Skin epidermis (tissue), 12 donors: ENCODE measurements around the gene TBC1D2B.
A peak's percentile ranks its signal among the peaks of the same experiment; 100 is the strongest.
"Not testable (repeated sequence)": the region's sequence is repeated elsewhere in the genome, so short reads cannot be mapped to it uniquely, and the experiment has no call there.

Source experiments
- H3K27ac ChIP-seq, 21 experiments: fragments of 200-600 bp; sonication (generic) in 11 of 21; one replicate each; pipeline ENCODE4 v1.5.0; 2020; ENCODE audit warnings: mild to moderate bottlenecking in 3 of 21, inconsistent platforms in 2 of 21, moderate library complexity in 2 of 21
- H3K4me3 ChIP-seq, 7 experiments: fragments of 200-600 bp; sonication (generic) in 2 of 7; one replicate each; pipeline ENCODE4 v1.5.0; 2020; ENCODE audit warnings: inconsistent platforms in 2 of 7, mild to moderate bottlenecking in 2 of 7, moderate library complexity in 1 of 7

The TBC1D2B gene

GRCh38 chr15:77974098-77974414 is 103.5 kb downstream of the TBC1D2B start:
- Histone ChIP-seq H3K27ac (peak overlapping the region in 1 of 21 experiments; percentile 50), H3K4me3 (no peak overlapping the region)

GRCh38 chr15:77973273-77974097 is 104.0 kb downstream of the TBC1D2B start:
- H3K4me3 ChIP-seq = not testable (repeated sequence)
- peak overlapping the region in 1 of 21 experiments; percentile 50 for H3K27ac ChIP-seq

GRCh38 chr15:77972706-77973105 is 104.8 kb downstream of the TBC1D2B start:
- H3K4me3 ChIP-seq, H3K27ac ChIP-seq: not testable (repeated sequence)

- H3K27ac ChIP-seq, H3K4me3 ChIP-seq: not testable (repeated sequence)
These were observed 105.6 kb downstream of the TBC1D2B start for GRCh38 chr15:77971875-77972274.

GRCh38 chr15:77970813-77971360 is 106.6 kb downstream of the TBC1D2B start:
- H3K27ac ChIP-seq, H3K4me3 ChIP-seq: not testable (repeated sequence)

GRCh38 chr15:77969055-77969454 is 108.5 kb downstream of the TBC1D2B start:
- Histone ChIP-seq H3K4me3 (no peak overlapping the region), H3K27ac (no peak overlapping the region)

GRCh38 chr15:77967798-77968197 is 109.7 kb downstream of the TBC1D2B start:
- H3K27ac ChIP-seq = no peak overlapping the region
- no peak overlapping the region for H3K4me3 ChIP-seq

GRCh38 chr15:77967235-77967615 is 110.3 kb downstream of the TBC1D2B start:
- not testable (repeated sequence) for H3K4me3 ChIP-seq, H3K27ac ChIP-seq

- Histone ChIP-seq H3K27ac (no peak overlapping the region), H3K4me3 (no peak overlapping the region)
These were observed 110.8 kb downstream of the TBC1D2B start for GRCh38 chr15:77966540-77967234.

- H3K27ac ChIP-seq = no peak overlapping the region
- H3K4me3 ChIP-seq = no peak overlapping the region
These were observed 113.3 kb downstream of the TBC1D2B start for GRCh38 chr15:77964193-77964592.

- peak overlapping the region in 2 of 7 experiments; percentile 2 to 3 for H3K4me3 ChIP-seq
- H3K27ac ChIP-seq = no peak overlapping the region
These were observed 118.1 kb downstream of the TBC1D2B start for GRCh38 chr15:77959432-77959879.

GRCh38 chr15:77958716-77959431 is 118.6 kb downstream of the TBC1D2B start:
- H3K4me3 ChIP-seq = peak overlapping the region in 1 of 7 experiments; percentile 3
- not testable (repeated sequence) for H3K27ac ChIP-seq

GRCh38 chr15:77958021-77958420 is 119.5 kb downstream of the TBC1D2B start:
- not testable (repeated sequence) for H3K4me3 ChIP-seq, H3K27ac ChIP-seq

GRCh38 chr15:77953926-77954325 is 123.6 kb downstream of the TBC1D2B start:
- not testable (repeated sequence) for H3K4me3 ChIP-seq, H3K27ac ChIP-seq

GRCh38 chr15:77952928-77953446 is 124.5 kb downstream of the TBC1D2B start:
- H3K4me3 ChIP-seq, H3K27ac ChIP-seq: not testable (repeated sequence)

GRCh38 chr15:77951105-77951786 is 126.3 kb downstream of the TBC1D2B start:
- not testable (repeated sequence) for H3K4me3 ChIP-seq, H3K27ac ChIP-seq

GRCh38 chr15:77950470-77950869 is 127.0 kb downstream of the TBC1D2B start:
- H3K4me3 ChIP-seq, H3K27ac ChIP-seq: not testable (repeated sequence)

GRCh38 chr15:77945566-77945965 is 131.9 kb downstream of the TBC1D2B start:
- no peak overlapping the region for H3K27ac ChIP-seq

More at GRCh38 chr15:77945566-77945965, 131.9 kb downstream of the TBC1D2B start:
- H3K4me3 ChIP-seq = no peak overlapping the region
